ENCODE measurements around the gene GRIK5. TPM values are rescaled to one million over a fixed set of nuclear protein-coding genes. Genes with fewer than 3 reads are reported as not detected.
A peak's percentile ranks its signal among the peaks of the same experiment; 100 is the strongest.

Gene GRIK5
- total RNA-seq, 1 donor from 2014 or later = 6.9 TPM

DNA sequence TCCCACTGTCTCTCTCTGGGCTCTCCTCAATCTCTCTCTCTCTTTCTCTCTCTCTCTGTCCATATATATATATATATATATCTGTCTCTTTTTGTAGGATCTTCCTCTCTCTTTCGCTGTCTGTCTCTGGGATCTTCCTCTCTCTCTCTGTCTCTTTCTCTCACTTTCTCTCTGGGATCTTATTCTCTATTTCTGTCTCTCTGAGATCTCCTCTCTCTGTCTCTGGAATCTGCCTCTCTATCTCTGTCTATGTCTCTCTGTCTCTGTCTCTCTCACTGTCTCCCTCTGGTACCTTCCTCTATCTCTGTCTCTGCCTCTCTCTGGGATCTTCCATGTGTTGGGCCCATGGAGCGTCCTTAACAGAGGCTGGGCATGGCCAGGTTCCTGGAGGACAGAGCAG, 79.4 kb downstream of the GRIK5 start:
- DNase-seq (ENCODE audit: low spot score) = no peak

DNA sequence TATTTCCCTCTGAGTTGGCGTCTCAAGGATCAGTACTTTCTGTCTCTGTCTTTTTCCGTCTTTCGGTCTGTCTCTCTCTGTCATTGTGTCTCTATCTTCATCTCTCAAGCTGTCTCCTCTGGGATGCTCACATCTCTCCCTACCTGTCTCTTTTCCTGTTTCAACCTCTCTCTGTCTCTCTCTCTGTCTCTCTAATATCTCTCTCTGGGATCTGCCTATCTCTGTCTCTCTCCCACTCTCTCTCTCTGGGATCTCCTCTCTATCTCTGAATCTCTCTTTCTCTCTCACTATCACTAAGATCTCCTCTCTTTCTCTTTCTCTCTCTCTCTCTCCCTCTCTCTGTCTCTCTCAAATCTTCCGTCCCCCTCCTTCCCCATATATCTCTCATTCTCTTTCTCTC, 80.0 kb downstream of the GRIK5 start:
- DNase-seq (ENCODE audit: low spot score) = no peak

DNA sequence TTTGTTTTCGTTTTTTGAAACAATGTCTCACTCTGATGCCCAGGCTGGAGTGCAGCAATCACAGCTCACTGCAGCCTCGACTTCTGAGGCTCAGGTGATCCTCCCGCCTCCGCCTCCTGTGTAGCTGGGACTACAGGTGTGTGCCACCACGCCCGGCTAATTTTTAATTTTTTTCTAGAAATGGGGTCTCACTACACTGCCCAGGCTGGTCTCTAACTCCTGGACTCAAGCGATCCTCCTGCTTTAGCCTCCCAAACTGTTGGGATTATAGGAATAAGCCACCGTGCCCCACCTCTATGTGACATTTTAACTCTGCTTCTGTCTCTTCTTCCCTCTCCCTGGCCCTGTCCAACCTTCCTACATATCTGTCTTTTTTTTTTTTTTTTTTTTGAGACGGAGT, 81.1 kb downstream of the GRIK5 start:
- no peak for DNase-seq (ENCODE audit: low spot score)

DNA sequence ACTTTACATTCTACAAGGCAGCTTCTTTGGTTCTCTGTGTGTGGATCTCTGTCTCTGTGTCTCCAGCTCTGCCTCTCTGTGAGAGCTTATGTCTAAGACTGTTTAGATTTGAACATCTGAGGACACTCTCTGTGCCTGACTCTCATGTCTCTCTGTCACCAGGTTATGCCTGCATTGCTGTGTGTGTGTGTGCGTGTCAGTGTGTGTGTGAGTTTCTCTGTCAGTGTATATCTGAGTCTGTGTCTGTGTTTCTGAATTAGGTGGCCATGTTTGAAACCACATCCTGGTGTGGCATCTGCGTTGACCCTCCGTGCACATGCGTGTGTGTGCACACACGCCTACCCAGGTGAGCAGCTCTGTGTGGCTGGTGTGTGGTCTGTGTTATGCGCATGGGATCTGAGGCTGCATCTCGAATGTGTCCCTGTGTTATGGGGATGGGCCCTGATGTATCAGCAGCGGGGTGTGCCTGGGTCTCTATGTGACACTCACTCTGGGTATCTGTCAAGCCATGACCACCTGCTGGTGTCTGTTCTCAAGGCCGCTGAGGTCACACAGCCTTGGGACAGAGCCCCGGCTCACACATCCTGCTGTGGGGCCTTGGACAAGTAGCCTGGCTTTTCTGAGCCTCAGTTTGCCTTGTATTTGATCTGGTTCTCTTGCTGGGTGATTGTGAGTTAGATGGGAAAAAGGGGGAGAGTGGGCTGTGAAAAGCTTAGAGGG, 82.7 kb downstream of the GRIK5 start:
- DNase-seq (ENCODE audit: low spot score) = no peak

DNA sequence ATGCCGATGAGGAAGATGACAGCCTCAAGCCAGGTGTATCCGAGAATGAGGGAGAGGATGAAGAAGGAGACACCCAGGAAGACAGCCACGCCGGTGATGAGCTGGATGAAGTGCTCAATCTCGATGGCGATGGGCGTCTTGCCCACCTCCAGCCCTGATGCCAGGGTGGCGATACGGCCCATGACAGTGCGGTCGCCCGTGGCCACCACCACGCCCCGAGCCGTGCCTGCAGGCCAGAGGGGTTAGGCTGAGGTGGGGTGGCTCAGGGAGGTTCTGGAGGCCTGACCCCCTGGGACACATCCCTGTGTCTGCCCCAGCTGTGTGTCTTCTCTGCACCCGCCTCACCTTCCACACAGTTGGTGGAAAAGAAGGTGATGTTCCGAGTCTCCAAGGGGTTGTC, 85.0 kb downstream of the GRIK5 start:
- no peak for DNase-seq (ENCODE audit: low spot score)

DNA sequence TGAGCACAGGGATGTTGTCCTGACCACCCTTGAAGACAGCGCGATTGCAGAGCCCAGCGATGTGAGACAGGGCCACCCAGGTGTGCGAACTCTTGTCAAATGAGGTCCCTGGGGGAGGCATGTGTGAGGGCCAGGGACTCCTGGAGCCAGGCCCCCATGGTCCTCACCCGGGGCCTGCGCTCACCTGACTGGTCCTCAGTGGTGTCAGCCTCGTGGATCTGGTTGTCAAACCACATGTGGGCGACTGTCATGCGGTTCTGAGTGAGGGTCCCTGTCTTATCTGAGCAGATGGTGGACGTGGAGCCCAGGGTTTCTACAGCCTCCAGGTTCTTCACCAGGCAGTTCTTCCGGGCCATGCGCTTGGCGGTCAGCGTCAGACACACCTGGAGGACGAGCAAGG, 88.3 kb downstream of the GRIK5 start:
- no peak for DNase-seq (ENCODE audit: low spot score)

DNA sequence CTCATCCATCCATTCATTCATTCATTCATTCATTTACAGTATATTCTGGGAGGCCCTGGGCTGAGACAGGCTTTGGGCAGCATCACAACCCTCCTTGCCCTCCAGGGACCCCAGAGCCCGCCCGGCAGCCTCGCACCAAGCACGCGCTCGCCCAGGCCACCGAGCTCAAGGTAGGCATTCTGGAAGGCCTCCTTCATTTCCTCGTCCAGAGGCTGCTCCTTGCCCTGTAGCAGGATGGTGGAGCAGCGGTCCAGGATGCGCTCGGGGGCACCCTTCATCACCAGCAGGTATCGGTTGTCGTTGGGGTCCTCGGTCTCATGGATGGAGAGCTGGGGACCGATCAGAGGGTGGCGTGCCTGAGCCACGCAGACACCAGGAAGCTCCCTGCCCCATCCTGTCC, 91.5 kb downstream of the GRIK5 start:
- no peak for DNase-seq (ENCODE audit: low spot score)

DNA sequence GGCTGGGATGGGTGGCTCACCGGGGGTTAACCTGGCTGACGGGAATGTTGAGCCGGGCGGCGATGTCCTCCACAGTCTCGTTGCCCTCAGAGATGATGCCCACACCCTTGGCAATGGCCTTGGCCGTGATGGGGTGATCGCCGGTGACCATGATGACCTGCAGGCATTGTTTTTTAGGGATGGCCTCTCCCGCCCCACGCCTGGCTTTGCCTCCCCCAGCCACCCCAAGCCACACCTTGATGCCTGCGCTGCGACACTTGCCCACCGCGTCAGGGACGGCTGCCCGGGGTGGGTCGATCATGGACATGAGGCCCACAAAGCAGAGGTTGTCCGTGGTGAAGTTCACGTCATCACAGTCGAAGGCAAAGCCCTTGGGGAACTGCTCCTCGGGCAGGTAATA, 92.1 kb downstream of the GRIK5 start:
- DNase-seq (ENCODE audit: low spot score) = no peak

DNA sequence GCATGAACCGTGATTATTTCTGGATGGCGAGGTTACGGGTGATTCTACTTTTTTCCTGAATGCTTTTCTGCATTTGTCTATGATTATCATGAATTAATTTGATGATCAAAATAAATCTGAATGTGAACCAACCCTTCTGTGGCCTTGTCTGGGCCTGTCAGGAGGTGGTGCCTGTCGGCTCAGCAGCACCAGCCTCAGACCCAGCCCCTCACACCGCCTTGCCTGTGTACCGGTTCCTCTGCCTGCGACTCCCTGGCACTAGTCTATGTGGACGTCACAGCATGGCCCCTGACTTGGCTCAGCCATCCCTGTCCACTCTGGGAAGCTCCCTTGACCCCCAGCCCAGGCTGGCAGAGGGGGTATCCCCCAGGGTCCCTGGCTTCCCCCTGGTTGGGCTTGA, 95.4 kb downstream of the GRIK5 start:
- DNase-seq (ENCODE audit: low spot score) = no peak

DNA sequence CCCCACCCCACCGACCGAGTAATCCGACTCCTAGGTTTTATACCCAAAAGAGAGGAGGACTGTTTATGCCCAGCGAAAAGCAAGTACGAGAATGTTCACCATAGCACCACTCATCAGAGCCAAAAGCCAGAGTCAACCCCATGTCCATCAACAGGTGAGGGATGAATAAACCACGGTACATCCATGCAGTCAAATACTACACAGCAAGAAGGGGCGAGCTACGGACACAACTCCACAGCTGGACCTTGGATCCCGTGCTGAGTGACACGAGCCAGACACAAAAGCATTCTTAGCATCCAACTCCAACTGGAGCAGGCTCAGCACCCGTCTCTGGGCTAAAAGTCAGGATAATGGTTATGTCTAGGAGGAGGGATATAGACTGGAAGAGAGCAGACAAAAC, 98.6 kb downstream of the GRIK5 start:
- DNase-seq (ENCODE audit: low spot score) = no peak

DNA sequence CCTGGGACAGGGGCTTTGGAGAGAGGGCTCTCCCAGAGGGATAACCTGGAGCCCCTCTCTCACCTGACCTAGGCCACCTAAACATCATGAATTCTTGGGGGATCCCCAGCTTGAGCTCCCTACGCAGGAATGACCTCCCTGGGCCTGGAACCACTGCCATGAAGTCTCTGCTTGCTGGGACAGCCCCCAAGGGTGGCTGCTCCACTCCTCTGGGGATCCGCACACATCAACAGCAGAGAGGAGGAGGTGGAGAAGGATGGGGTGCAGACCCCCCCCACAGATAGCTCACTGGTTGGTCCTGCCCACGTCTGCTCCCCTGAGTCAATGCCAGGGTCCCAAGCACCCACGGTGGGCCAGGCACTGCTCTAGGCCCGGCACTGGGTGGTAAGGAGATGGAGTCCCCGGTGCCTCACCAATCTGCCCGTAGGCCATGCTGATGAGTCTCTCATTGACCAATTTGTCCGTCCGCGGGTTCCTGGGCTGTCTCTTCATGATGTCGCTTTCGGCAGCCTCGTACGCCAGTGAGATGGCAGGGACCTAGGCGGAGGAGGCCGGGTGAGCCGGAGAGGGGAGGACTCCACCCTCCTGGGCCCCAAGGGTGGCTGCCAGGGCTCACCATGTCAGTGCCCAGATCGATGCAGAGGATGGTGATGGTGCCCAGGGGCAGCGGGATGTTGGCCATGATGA, 100.1 kb downstream of the GRIK5 start:
- DNase-seq (ENCODE audit: low spot score) = no peak

DNA sequence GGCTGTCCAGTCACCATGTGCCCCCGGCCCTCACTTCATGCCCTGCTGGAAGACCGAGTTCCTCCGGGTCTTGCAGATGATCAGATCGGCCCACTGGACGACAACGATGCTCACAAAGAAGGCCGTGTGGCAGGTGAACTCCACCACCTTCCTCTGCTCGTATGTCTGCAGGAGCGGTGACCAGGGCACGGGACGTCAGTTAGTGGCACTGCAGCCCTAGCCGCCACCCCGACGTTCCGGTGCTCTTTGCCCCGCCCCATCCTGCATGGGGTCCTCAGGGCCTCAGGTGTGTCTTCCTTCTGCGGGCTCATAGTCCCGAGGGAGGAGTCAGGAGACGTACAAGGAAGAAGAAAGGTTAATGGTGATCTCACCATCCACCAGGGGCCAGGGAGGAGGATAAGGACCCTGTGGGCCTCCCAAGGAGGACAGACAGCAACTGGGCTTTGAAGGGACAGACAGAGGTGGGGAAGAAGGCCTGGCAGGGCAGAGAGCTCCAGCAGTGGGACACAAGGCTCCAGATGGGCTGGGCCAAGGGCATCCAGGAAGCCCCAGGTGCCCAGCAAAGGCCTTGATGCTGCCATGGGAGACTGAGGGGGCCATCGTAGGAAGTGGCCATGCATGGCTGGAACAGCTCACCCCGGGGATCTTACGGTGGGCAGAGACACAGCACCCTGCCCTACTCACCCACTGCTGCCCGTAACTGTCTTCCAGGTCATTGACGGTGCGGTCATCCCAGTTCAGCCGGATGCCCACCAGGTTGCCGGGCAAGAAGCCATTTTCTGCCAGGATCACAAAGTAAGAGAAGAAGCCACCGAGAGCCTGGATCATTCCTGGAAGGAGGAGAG, 101.0 kb downstream of the GRIK5 start:
- DNase-seq (ENCODE audit: low spot score) = no peak

DNA sequence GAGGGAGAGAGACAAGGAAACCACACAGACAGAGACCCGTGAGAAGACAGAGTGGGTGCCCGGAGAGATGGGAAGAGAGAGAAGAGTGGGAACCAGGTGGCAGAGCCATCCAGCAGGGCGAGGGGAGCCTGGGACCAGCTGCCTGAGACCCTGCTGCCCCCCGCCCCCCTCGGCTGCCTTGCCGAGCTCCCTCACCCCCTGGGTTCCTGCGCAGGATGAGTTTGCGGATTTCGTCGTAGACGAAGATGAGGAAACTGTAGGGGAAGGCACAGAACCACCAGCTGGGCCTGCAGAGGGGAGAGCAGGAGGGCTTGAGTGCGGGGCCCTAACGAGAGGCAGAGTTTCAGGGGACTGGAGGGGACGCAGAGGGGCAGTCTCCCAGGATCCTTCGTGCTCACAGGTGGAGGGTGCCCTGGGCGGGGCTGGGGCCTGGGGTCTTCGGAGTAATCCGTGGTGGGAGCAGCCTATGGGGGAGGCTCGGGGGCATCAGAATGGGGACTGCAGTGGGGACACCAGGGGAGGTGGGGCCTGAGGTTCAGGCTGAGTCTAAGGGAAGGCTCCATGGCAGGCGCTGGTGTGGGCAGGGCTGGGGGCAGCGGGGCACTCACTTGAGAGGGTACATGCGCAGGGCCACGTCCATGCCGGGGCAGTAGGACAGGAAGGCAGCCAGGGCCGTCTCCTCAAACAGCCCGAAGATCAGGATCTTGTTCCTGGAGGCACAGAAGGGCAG, 102.8 kb downstream of the GRIK5 start:
- DNase-seq (ENCODE audit: low spot score) = no peak

DNA sequence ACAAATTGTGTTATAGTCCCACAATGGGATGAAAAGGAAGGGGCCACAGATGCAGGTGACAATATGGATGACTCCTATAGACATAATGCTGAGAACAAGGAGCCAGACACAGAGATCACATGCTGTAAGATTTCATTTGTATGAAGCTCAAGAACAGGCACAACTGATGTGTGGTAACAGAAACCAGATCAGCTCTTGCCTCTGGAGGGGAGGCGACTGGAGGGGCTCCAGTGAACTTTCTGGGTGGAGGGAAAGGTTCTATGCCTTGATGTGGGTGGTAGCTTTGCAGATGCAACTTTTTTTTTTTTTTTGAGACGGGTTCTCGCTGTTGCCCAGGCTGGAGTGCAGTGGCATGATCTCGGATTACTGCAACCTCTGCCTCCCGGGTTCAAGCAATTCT, 104.9 kb downstream of the GRIK5 start:
- DNase-seq (ENCODE audit: low spot score) = no peak

DNA sequence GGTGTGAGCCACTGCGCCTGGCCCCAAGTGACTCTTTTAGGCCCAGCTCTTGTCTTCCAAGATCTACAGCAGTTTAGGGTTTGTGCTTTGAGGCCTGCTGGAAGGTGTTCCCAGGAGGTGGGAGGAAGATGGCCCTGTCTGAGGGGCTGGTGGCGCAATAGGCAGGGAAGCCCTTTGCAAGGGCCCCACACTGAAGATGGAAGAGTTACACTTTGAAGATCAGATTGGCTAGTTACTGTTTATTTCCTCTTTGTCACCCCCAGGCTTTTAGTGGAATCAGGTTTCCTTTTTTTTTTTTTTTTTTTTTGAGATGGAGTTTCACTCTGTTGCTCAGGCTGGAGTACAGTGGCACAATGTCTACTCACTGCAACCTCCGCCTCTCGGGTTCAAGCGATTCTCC, 109.0 kb downstream of the GRIK5 start:
- DNase-seq (ENCODE audit: low spot score) = no peak

DNA sequence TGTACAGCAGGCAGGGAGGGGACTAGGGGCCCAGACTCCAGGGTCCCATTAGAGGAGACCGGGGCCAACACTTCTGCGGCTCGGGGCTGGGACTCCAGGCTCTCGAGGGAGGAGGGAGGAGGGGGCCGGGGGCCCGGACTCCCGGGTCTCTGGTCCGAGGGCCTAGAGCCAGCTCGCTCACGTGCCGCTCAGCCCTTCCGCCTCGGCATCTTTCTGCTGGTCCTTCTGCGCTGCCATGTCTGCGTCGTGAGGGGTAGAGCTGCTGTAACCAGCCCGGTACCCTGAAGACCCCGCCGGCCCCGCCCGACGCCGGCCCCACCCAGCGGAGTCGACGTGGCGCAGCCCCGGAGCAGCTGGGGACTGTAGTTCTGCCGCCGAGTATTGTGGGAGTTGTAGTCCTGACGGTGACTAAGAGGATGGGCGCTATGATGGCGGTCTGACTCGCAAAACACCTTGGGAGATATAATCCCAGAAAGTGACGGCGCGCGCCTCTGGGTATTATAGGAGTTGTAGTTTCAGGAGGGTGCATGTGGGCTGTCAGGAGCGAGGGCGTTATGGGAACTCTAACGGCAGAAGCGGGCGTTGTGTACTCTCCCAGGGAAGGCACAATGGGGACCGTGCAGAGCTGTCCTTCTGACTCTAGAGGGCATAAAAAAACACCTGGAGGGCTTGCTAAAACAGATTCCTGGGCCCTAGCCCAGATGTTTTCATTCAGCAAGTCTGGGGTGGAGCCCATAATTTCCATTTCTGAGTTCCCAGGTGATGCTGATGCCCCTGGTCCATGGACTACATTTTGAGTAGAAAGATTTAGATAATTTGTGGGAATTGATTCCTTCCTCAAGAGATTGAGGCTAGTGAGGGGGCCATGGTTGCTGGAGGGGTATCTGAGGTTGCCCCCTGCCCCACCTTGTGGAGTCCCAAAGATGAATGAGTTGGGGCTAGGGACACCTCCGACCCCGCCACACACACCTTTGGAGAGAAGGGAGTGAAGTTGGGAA, 110.7 kb downstream of the GRIK5 start, which contains the start of gene RABAC1:
Gene RABAC1 (minus strand): TSS at position 266 of the 998 bp plus-strand sequence. CDS start 29 bp downstream, at position 237.
- DNase-seq (ENCODE audit: low spot score) = peak; percentile 89

DNA sequence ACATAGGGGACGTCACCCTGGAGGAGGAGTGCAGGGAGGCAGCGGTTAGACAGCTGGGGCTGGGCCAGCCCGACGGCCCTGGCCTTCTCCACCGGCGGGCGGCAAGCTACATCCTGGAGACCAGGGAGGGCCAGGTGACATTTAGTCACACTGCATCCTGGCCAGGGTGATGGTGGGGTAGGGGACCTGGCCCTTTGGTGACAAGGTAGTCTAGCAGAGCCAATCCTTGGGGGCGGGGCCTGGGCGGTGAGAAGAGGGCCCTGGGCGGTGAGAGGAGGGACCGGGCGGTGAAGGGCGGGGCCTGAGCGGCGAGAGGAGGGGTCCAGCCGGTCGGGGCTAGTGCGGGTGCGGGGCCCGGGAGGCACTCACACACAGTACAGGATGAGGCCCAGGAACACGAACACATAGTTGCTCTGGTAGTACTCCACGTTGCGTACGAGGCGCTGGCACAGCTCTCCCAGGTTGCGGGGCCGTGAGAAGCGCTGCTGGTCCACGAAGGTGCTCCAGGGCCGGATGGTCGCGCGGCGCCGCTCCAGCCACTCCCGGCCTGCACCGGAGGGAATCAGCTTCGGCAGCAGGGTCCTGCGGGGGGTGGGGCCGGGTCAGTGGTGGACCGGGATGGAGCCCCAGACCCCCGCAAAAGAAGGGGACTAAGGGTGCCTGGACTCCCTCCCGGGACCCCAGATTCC, 111.5 kb downstream of the GRIK5 start:
- peak; percentile 89 for DNase-seq (ENCODE audit: low spot score)

DNA sequence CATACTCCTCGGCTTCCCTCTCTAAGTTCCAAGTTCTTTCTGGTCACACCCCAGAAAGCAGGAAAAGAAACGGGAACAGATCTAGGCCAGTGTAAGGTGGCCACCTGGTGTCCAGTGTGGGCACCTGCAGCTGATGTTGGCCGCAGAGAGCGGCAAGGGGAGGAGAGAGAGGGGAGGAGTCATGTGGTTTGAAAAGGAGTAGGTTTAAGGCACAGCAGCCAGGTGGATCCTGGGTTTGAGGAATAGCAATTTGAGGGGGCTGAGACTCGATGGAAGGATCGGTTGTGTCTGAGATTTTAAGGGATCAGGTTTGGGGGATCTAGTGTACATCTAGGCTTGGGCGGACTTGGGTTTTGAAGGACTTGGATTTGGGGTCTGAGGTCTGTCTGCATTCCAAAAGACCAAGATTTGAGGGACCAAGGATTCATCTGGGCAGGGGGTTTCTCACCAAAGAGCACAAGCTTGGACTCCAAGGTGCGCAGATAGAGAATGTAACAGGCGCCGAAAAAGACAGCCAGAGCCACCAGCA, 112.1 kb downstream of the GRIK5 start:
- peak; percentile 74 for DNase-seq (ENCODE audit: low spot score)

DNA sequence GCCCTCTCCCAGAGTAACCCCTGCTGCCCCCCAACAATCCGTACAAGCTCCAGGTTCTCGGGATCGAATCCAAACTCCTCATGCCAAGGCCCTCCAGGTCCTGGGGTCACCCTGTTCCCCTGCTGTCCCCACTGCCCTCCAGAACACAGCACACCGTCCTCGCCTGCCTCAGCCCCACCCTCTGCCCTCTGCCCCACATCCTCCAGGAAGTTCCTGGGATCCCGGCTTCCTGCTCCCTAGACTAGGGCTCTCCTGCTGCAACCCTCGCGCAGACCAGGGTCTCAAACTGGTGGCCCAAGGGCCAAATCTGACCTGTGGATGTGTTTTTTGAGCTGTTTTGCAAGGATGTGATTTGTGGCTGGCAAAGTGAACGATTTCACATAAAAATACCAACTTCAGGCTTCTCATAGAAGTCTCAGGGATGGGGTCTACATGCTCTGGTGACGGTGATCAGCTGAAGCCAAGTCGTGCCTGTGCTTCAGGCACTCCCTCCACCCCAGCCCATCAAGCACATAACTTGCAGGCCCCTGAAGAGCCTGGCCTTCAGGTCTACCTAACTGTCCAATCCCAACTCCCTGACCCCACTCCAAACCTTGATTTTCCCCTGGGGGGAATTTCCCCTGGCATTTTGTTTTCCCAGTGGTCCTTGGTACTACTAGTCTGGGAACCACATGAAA, 112.7 kb downstream of the GRIK5 start:
- no peak for DNase-seq (ENCODE audit: low spot score)

Data from ureter (tissue), 1 donor.